Activated B cell treated with CpG ODN at 0.5 μM for 24 hours (primary cell): ENCODE data around the gene DUT. TPM values are rescaled to one million over a fixed set of nuclear protein-coding genes. Genes with fewer than 3 reads are reported as not detected.
A peak's percentile ranks its signal among the peaks of the same experiment; 100 is the strongest.

Experiments
- ATAC-seq: fragments of 200-7000 bp; cut with Tn5 transposase; one replicate; pipeline ENCODE4 v1.10.0; 2021; ENCODE audit warnings: low read depth, mild to moderate bottlenecking, moderate library complexity
- CTCF ChIA-PET: fragments of 350-600 bp; sonication (Branson Sonifier 250); formaldehyde crosslinking; loops from one replicate; lab custom pipeline; 2021; ENCODE audit warnings: antibody characterized with exemption; lab: Charles Lee
- POLR2A ChIA-PET: fragments of 350-600 bp; sonication (Branson Sonifier 250); formaldehyde crosslinking; loops from one replicate; lab custom pipeline; 2021; ENCODE audit warnings: antibody characterized with exemption; lab: Charles Lee
- DNase-seq: peaks from one replicate; pipeline ENCODE4 v3.0.0; 2022
- H3K27ac Mint-ChIP-seq: one replicate; pipeline ENCODE4 v1.8.0; 2020; ENCODE audit warnings: mixed read lengths
- H3K27me3 Mint-ChIP-seq: one replicate; pipeline ENCODE4 v1.8.0; 2021; ENCODE audit warnings: mixed read lengths
- H3K36me3 Mint-ChIP-seq: one replicate; pipeline ENCODE4 v1.8.0; 2021; ENCODE audit warnings: low read depth, mixed read lengths
- H3K4me1 Mint-ChIP-seq: one replicate; pipeline ENCODE4 v1.8.0; 2021; ENCODE audit warnings: mixed read lengths
- H3K4me3 Mint-ChIP-seq: one replicate; pipeline ENCODE4 v1.8.0; 2020; ENCODE audit warnings: mild to moderate bottlenecking, mixed read lengths
- H3K9me3 Mint-ChIP-seq: one replicate; pipeline ENCODE4 v1.8.0; 2020; ENCODE audit warnings: mixed read lengths
- CTCF ChIP-seq: fragments of 200-600 bp; IDR thresholded peaks from one replicate; pipeline ENCODE4 v1.8.0; 2022; ENCODE audit warnings: antibody characterized with exemption, mild to moderate bottlenecking
- intact Hi-C: fragments of 100-400 bp; cut with micrococcal nuclease; formaldehyde crosslinking; loops from one replicate; pipeline ENCODE4 v1.15.1; 2024
- total RNA-seq: library from RNA; stranded (reverse); gene quantifications from 2 replicates; pipeline ENCODE4 v1.2.3, GENCODE V29; 2022

The DUT gene
- 75.7 and 81.6 TPM in 2 replicates for total RNA-seq

- DNase-seq = peak; percentile 72
- Mint-ChIP-seq H3K27me3 (no peaks in the 10 kb centered on the region), H3K27ac (peak within 1 kb of the TSS; percentile 97), H3K36me3 (peaks cover 20% of the 10 kb centered on the region), H3K4me3 (peak within 1 kb of the TSS; percentile 98), H3K9me3 (no peaks in the 10 kb centered on the region), H3K4me1 (peaks cover 28% of the 10 kb centered on the region)
- ChIA-PET POLR2A (interaction anchor here (0.6 to 1.0 kb wide), 3 partner anchors 154 to 1778 kb away, joined by 3 read pairs; no protein-coding TSS in a partner anchor), CTCF (no interaction called here)
- intact Hi-C loops = loop anchor here (1.0 to 10.0 kb wide), 7 partner anchors 139 to 1290 kb away; partner anchors contain the start of genes CEP152, COPS2, CTXN2 and DTWD1
- no peak for TF ChIP-seq CTCF
- ATAC-seq = peak; percentile 79
Measured at GRCh38 chr15:48330855-48331795, at the start of gene DUT. DUT (plus strand) TSS chr15:48331429; CDS start chr15:48331516, 87 bp downstream.

- CTCF ChIA-PET = no interaction called here
- no peak overlapping the region for H3K27ac Mint-ChIP-seq
- POLR2A ChIA-PET = no interaction called here
- ATAC-seq = no peak
- H3K4me1 Mint-ChIP-seq = peaks cover 6% of the 10 kb centered on the region
- H3K36me3 Mint-ChIP-seq = no peaks in the 10 kb centered on the region
- H3K9me3 Mint-ChIP-seq = no peaks in the 10 kb centered on the region
- peaks cover 6% of the 10 kb centered on the region for H3K27me3 Mint-ChIP-seq
- no peak for DNase-seq
- intact Hi-C loops = no loop called here
- no peak overlapping the region for H3K4me3 Mint-ChIP-seq
- TF ChIP-seq CTCF = no peak
Measured at GRCh38 chr15:48281674-48282073, 49.6 kb upstream of the DUT start.

DNA sequence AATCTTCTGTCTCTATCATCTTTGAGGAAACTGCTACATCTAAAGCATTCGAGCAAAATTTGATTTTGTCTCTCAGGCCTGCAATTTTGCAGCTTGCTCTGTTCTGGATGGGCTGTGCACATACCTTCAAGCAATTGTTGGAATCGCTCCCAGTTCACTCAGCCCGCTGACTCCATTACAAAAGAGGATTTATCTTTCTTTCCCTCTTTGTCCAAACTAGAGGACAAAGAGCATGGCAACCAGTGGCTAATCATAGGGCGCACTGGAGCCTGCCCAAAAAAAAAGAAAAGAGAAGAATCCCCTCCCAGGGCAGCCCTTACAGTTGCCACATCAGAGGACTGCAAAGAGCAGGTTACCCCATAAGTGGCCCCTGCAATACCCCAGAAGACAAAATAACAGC is 49.0 kb upstream of the DUT start:
- no peak for DNase-seq
- Mint-ChIP-seq H3K36me3 (no peaks in the 10 kb centered on the region), H3K9me3 (no peaks in the 10 kb centered on the region), H3K27ac (no peak overlapping the region), H3K4me3 (no peak overlapping the region), H3K4me1 (peaks cover 6% of the 10 kb centered on the region), H3K27me3 (peaks cover 6% of the 10 kb centered on the region)
- intact Hi-C loops = no loop called here
- no peak for TF ChIP-seq CTCF
- ATAC-seq = no peak
- ChIA-PET CTCF (no interaction called here), POLR2A (no interaction called here)

DNA sequence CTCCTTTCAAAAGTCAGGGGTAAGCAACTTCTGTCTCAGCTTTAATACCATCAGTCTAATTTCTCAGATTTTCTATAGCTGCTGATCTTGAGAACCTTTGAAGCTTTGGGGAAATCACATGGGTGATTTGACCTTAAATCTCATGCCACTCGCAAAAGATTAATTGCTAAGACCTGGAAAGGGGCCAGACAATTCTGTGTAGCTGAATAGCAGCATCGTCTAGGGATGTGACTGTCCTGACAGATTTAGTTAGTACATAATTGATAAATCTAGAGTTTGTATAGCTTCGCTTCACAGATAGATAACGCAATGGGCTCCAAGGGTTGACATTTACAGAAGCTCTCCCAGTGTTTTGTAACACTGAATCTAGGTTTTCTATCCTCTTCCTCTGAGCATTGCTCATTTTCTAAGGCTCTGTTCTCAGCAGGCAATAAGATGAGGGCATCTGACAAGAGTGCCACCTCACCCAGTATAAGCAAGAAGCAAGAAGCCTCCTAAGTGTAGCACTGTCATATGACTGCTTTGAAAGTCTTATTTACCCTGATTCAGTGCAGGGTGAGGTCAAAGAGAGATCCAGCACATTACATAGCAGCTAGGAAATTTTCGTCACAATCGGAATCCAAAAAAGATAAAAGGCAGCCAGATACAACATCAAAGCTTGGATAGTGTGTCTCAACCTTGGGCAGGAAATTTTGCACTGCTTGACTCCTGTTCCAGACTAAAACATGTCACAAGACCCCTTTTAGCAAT is 47.7 kb upstream of the DUT start:
- no peaks in the 10 kb centered on the region for H3K9me3 Mint-ChIP-seq
- DNase-seq (no peak), ATAC-seq (no peak)
- no peak overlapping the region for H3K27ac Mint-ChIP-seq
- no peaks in the 10 kb centered on the region for H3K36me3 Mint-ChIP-seq
- peaks cover 6% of the 10 kb centered on the region for H3K4me1 Mint-ChIP-seq
- POLR2A ChIA-PET = no interaction called here
- intact Hi-C loops = no loop called here
- TF ChIP-seq CTCF = no peak
- CTCF ChIA-PET = interaction anchor here (0.9 to 5.3 kb wide), 5 partner anchors 8 to 1088 kb away, joined by 3 to 38 read pairs (median 4); no protein-coding TSS in a partner anchor
- H3K27me3 Mint-ChIP-seq = peaks cover 6% of the 10 kb centered on the region
- no peak overlapping the region for H3K4me3 Mint-ChIP-seq
